HepG2 (cell line): ENCODE data around the gene DUSP21. TPM values are rescaled to one million over a fixed set of nuclear protein-coding genes. Genes with fewer than 3 reads are reported as not detected.

Source experiments
- AGO1 ChIP-seq: fragments of 200-400 bp; formaldehyde crosslinking; IDR thresholded peaks from 2 replicates; pipeline ENCODE4 v1.6.1; 2017; ENCODE audit warnings: mild to moderate bottlenecking, low read depth, low read length, moderate library complexity; ENCODE audit not compliant: poor library complexity, severe bottlenecking
- ARNT2 ChIP-seq: sonication (generic); formaldehyde crosslinking; IDR thresholded peaks from 2 replicates; pipeline ENCODE4 v1.8.0; 2022; ENCODE audit warnings: mild to moderate bottlenecking, low read depth, missing genetic modification reagents, moderate library complexity
- HNRNPK ChIP-seq: fragments of 200-400 bp; formaldehyde crosslinking; IDR thresholded peaks from 2 replicates; pipeline ENCODE4 v1.6.1; 2018; ENCODE audit warnings: low read length, low read depth, moderate library complexity, mild to moderate bottlenecking; ENCODE audit not compliant: poor library complexity, severe bottlenecking
- MAFG ChIP-seq: sonication (generic); formaldehyde crosslinking; IDR thresholded peaks from 2 replicates; pipeline ENCODE4 v1.5.1; 2020; ENCODE audit warnings: mild to moderate bottlenecking, missing genetic modification reagents
- POLR2G ChIP-seq: fragments of 200-400 bp; formaldehyde crosslinking; IDR thresholded peaks from 2 replicates; pipeline ENCODE4 v1.6.1; 2018; ENCODE audit warnings: mild to moderate bottlenecking, low read depth, low read length, moderate library complexity
- SALL1 ChIP-seq: sonication (generic); formaldehyde crosslinking; IDR thresholded peaks from 2 replicates; pipeline ENCODE4 v1.8.0; 2022; ENCODE audit warnings: mild to moderate bottlenecking, missing genetic modification reagents
- SMARCC2 ChIP-seq: fragments of 450-650 bp; IDR thresholded peaks from 2 replicates; pipeline ENCODE4 v1.6.1; 2017; ENCODE audit warnings: antibody characterized with exemption, mild to moderate bottlenecking
- ZFAT ChIP-seq: sonication (generic); formaldehyde crosslinking; conservative IDR thresholded peaks from 2 replicates; pipeline ENCODE4 v1.8.1; 2023; ENCODE audit warnings: missing genetic modification reagents, inconsistent platforms
- ZFP1 ChIP-seq: IDR thresholded peaks from 2 replicates; pipeline ENCODE4 v1.6.1; 2016
- ZFP36L1 ChIP-seq: sonication (generic); formaldehyde crosslinking; IDR thresholded peaks from 2 replicates; pipeline ENCODE4 v1.8.0; 2022; ENCODE audit warnings: mild to moderate bottlenecking, missing genetic modification reagents, moderate library complexity
- ZNF33B ChIP-seq: sonication (generic); formaldehyde crosslinking; IDR thresholded peaks from 2 replicates; pipeline ENCODE4 v1.5.1; 2020; ENCODE audit warnings: mild to moderate bottlenecking, missing genetic modification reagents
- ZNF431 ChIP-seq: sonication (generic); formaldehyde crosslinking; IDR thresholded peaks from 2 replicates; pipeline ENCODE4 v1.9.0; 2022; ENCODE audit warnings: missing genetic modification reagents, low read depth, mild to moderate bottlenecking, borderline replicate concordance
- ZNF570 ChIP-seq: sonication (generic); formaldehyde crosslinking; IDR thresholded peaks from 2 replicates; pipeline ENCODE4 v1.4.0; 2020; ENCODE audit warnings: mild to moderate bottlenecking, missing genetic modification reagents, borderline replicate concordance
- ZNF773 ChIP-seq: sonication (generic); formaldehyde crosslinking; IDR thresholded peaks from 2 replicates; pipeline ENCODE4 v1.4.0; 2020; ENCODE audit warnings: missing genetic modification reagents, borderline replicate concordance
- ZSCAN20 ChIP-seq: sonication (generic); formaldehyde crosslinking; IDR thresholded peaks from 2 replicates; pipeline ENCODE4 v1.4.0; 2020; ENCODE audit warnings: missing genetic modification reagents, mild to moderate bottlenecking, borderline replicate concordance
- polyA plus RNA-seq, 8 experiments: library from polyadenylated mRNA; depleted of rRNA in 3 of 8; stranded (reverse) in 7 of 8; unstranded in 1 of 8; fragments of >200 nt; fragmentation: Illumina TruSeq in 4 of 8; extraction: Trizol in 4 of 8; gene quantifications; 2 replicates each; pipeline versions ENCODE4 v1.2.1 to v1.2.3, GENCODE V29; 2011 to 2016; ENCODE audit warnings: low read depth in 4 of 8, missing spikeins in 1 of 8, mixed read lengths in 1 of 8; ENCODE audit not compliant: insufficient read depth in 1 of 8
- total RNA-seq, 5 experiments: library from RNA; depleted of rRNA; stranded (reverse); fragments of >200 nt; fragmentation: Illumina TruSeq; extraction: Trizol; gene quantifications; 2 replicates each; pipeline ENCODE4 v1.2.3, GENCODE V29; 2016; ENCODE audit warnings: low read depth in 1 of 5
- TF ChIP-seq, protein P1 (sequence below): sonication (generic); formaldehyde crosslinking; IDR thresholded peaks from 2 replicates; pipeline ENCODE4 v1.5.0; 2020; ENCODE audit warnings: missing genetic modification reagents
- TF ChIP-seq, protein P2 (sequence below): sonication (generic); formaldehyde crosslinking; IDR thresholded peaks from 2 replicates; pipeline ENCODE4 v1.4.0; 2020; ENCODE audit warnings: missing genetic modification reagents
- TF ChIP-seq, protein P3 (sequence below): sonication (generic); formaldehyde crosslinking; IDR thresholded peaks from 2 replicates; pipeline ENCODE4 v1.9.0; 2022; ENCODE audit warnings: missing genetic modification reagents, mild to moderate bottlenecking, borderline replicate concordance

Gene DUSP21
- total and polyA plus RNA-seq, 2 of the 13 experiments (the other 11 are each of a cell fraction or from before 2014, with no cell fraction given) = not detected

DNA sequence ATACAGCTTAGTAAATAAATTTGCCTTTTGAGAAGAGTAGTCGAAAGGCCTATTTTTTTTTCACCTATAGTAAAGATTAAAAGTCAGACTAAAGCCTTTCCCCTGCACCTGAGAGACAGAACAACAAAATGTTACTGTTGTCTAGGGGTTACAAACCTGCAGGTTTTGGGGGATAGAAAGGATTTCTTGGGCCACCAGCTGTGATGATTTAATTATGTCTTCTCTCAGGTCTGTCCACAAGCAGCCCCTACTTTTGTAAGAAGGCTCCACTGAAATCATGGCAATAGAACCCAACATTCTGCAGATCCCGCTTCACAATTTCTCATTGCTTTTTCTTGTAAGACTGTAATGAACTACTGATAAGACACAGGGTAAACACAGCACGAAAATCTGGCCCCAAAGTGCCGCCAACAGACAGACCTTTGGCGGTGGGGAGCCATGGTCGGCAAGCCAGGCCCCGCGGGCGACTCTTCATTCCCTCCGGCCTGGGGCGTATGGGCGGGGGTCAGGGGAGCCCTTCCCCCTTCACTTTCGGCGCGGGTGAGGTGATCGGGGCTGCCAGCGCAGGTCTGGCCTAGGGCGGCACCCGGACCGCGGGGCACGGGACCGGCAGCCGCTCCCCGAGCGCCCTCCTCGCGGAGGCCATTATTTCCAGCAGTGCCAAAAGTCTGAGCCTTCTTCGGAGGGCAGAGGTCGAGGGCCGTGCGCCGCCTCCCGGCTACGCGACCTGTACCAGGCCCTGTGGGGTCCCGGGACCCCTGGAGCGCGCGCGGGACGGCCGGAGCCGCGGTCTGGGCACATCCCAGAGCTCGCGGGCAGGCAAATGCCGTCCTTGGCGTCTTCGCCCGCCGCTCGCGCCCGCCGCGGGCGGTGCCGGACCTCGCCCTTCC lies 28.4 kb downstream of the DUSP21 start (continued):
- TF ChIP-seq ARNT2 (CRISPR knock-in tag) (0 out of 2 replicates have a peak, but pooled peaks have one; percentile 5), HNRNPK (peak; percentile 55), SMARCC2 (no peak), ZFP36L1 (CRISPR knock-in tag) (no peak), ZNF33B (CRISPR knock-in tag) (no peak), ZNF773 (CRISPR knock-in tag) (no peak), POLR2G (peak; percentile 77), SALL1 (CRISPR knock-in tag) (peak; percentile 5; the same call in 1 of the 2 replicates), ZFAT (CRISPR knock-in tag) (no peak), ZNF570 (no peak), ZNF431 (CRISPR knock-in tag) (no peak), ZSCAN20 (CRISPR knock-in tag) (no peak), AGO1 (peak; percentile 8), MAFG (CRISPR knock-in tag) (no peak), ZFP1 (CRISPR knock-in tag) (no peak)
- TF ChIP-seq, protein P1, sequence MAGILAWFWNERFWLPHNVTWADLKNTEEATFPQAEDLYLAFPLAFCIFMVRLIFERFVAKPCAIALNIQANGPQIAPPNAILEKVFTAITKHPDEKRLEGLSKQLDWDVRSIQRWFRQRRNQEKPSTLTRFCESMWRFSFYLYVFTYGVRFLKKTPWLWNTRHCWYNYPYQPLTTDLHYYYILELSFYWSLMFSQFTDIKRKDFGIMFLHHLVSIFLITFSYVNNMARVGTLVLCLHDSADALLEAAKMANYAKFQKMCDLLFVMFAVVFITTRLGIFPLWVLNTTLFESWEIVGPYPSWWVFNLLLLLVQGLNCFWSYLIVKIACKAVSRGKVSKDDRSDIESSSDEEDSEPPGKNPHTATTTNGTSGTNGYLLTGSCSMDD (CRISPR knock-in tag) = no peak
- TF ChIP-seq, protein P2, sequence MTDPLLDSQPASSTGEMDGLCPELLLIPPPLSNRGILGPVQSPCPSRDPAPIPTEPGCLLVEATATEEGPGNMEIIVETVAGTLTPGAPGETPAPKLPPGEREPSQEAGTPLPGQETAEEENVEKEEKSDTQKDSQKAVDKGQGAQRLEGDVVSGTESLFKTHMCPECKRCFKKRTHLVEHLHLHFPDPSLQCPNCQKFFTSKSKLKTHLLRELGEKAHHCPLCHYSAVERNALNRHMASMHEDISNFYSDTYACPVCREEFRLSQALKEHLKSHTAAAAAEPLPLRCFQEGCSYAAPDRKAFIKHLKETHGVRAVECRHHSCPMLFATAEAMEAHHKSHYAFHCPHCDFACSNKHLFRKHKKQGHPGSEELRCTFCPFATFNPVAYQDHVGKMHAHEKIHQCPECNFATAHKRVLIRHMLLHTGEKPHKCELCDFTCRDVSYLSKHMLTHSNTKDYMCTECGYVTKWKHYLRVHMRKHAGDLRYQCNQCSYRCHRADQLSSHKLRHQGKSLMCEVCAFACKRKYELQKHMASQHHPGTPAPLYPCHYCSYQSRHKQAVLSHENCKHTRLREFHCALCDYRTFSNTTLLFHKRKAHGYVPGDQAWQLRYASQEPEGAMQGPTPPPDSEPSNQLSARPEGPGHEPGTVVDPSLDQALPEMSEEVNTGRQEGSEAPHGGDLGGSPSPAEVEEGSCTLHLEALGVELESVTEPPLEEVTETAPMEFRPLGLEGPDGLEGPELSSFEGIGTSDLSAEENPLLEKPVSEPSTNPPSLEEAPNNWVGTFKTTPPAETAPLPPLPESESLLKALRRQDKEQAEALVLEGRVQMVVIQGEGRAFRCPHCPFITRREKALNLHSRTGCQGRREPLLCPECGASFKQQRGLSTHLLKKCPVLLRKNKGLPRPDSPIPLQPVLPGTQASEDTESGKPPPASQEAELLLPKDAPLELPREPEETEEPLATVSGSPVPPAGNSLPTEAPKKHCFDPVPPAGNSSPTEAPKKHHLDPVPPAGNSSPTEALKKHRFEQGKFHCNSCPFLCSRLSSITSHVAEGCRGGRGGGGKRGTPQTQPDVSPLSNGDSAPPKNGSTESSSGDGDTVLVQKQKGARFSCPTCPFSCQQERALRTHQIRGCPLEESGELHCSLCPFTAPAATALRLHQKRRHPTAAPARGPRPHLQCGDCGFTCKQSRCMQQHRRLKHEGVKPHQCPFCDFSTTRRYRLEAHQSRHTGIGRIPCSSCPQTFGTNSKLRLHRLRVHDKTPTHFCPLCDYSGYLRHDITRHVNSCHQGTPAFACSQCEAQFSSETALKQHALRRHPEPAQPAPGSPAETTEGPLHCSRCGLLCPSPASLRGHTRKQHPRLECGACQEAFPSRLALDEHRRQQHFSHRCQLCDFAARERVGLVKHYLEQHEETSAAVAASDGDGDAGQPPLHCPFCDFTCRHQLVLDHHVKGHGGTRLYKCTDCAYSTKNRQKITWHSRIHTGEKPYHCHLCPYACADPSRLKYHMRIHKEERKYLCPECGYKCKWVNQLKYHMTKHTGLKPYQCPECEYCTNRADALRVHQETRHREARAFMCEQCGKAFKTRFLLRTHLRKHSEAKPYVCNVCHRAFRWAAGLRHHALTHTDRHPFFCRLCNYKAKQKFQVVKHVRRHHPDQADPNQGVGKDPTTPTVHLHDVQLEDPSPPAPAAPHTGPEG (CRISPR knock-in tag) = peak; percentile 70; the same call in 1 of the 2 replicates
- TF ChIP-seq, protein P3, sequence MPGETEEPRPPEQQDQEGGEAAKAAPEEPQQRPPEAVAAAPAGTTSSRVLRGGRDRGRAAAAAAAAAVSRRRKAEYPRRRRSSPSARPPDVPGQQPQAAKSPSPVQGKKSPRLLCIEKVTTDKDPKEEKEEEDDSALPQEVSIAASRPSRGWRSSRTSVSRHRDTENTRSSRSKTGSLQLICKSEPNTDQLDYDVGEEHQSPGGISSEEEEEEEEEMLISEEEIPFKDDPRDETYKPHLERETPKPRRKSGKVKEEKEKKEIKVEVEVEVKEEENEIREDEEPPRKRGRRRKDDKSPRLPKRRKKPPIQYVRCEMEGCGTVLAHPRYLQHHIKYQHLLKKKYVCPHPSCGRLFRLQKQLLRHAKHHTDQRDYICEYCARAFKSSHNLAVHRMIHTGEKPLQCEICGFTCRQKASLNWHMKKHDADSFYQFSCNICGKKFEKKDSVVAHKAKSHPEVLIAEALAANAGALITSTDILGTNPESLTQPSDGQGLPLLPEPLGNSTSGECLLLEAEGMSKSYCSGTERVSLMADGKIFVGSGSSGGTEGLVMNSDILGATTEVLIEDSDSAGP = peak; percentile 39; the same call in 1 of the 2 replicates
